GM13976 (cell line): Measurements from ENCODE around the gene CFAP74.

Source experiments
- DNase-seq: peaks from one replicate; pipeline ENCODE4 v3.0.0; 2012; ENCODE audit warnings: low spot score
- in situ Hi-C: fragments of 300-500 bp; cut with MboI; formaldehyde crosslinking; loops from one replicate; pipeline ENCODE4 v1.12.0; 2022; ENCODE audit warnings: low sequenced_read_pairs, mixed read lengths, inconsistent platforms; ENCODE audit not compliant: unreplicated experiment
- TF ChIP-seq, protein P1 (sequence below): IDR thresholded peaks from 2 replicates; pipeline ENCODE4 v1.5.1; 2012; ENCODE audit warnings: borderline replicate concordance, mild to moderate bottlenecking; ENCODE audit not compliant: insufficient read depth; ENCODE audit errors: extremely low read depth, missing control alignments, control extremely low read depth

Gene CFAP74

DNA sequence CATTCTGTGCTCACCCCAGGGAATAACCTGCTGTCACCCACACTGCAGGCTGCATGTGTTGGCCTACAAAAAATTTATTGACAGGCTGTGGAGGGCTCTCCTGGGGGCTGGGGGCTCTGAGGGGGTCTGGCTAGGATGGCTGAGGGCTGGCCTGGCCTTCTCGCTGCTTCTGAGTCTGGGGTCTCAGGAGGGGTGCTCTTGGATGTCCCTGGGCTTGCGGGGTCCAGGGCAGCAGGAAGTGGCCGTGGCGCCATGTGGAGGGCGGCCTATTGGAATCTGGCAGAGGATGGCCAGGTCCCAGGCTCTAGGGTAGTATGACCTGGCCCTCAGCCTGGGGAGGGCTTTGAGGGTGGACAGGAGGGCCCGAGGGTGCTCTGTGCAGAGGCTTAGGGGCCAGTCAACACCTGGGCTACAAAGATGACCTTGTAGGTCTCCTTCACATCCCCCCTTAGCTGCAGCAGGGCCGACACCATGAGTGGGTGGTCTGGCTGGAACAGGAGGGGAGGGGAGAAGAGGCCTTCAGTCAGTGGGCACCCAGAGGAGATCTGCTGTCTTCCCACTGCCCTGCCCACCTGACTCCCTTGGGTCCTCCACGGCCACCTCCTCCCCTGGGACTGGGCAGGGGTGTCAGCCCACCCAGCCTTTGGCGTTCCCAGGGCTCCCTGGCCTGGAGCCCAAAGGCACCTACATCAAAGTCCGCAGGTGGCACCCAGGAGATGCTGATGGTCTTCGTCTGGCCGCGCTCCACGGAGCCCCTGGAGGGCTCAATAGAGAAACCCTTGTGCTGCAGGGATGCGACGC is 81.5 kb downstream of the CFAP74 start:
- DNase-seq, result no peak
- TF ChIP-seq, protein P1, sequence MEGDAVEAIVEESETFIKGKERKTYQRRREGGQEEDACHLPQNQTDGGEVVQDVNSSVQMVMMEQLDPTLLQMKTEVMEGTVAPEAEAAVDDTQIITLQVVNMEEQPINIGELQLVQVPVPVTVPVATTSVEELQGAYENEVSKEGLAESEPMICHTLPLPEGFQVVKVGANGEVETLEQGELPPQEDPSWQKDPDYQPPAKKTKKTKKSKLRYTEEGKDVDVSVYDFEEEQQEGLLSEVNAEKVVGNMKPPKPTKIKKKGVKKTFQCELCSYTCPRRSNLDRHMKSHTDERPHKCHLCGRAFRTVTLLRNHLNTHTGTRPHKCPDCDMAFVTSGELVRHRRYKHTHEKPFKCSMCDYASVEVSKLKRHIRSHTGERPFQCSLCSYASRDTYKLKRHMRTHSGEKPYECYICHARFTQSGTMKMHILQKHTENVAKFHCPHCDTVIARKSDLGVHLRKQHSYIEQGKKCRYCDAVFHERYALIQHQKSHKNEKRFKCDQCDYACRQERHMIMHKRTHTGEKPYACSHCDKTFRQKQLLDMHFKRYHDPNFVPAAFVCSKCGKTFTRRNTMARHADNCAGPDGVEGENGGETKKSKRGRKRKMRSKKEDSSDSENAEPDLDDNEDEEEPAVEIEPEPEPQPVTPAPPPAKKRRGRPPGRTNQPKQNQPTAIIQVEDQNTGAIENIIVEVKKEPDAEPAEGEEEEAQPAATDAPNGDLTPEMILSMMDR, result no peak
- in situ Hi-C loops, result no loop called here

DNA sequence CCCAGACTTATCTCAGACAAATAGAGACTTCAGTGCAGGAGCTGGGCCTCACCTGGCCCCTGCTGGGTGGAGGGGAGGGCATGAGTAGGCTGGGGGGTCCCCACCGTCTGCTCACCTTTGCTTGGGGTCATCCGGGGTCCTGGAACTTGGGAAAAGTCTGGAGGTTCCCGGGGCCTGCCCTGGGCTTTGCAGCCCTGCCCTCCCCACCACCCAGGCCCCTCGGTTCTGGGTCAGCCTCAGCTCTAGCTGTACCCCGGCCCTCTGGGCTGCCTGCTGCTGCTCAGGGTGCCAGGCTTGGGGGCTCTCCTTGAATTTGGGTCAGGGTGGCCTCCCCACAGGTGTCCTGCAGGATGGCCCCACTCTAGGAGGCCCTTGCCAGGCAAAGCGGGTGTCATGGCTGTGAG is 82.1 kb downstream of the CFAP74 start:
- DNase-seq, result no peak
- TF ChIP-seq, protein P1, result no peak
- in situ Hi-C loops, result no loop called here

DNA sequence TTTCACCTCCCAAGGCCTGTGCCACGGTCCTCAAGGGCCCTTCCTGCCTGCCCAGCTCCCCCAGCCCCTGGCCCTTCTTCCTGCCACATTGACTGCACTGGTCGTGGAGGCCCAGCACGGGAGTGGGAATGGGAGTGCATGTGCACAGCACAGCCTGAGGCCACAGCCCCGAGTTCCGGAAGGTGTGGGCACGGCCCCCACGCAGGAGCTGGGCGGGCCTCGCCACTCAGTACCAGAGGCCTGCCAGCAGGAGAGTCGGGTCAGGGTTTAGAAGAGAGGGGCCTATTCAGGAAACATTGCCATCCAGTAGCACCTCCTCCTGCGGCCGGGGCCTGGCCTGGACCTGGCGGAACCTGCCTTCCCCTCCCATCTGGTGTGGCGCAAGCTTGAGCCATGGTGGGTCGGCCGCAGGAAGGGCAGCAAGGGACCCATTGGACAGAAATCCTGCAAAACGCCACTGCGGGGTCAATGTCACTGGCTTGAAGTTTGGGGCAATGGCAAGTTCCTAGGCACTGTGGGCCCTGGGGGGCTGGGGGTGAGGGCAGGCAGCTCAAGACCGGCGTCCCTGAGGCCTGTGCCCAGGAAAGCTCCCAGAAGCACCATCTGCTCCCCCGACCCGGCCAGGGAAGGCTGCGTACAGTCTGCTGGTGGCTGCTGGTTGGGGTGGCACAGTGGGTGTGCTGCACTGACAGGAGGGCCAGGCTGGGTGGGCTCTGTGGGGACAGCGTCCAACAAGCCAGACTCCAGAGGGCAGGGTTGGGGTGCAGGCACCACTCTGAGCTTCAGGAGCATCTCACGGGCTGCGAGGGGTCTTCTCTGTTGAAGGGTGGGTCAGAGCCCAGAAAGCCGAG is 82.8 kb downstream of the CFAP74 start:
- TF ChIP-seq, protein P1, result no peak
- no peak for DNase-seq
- in situ Hi-C loops, result no loop called here

DNA sequence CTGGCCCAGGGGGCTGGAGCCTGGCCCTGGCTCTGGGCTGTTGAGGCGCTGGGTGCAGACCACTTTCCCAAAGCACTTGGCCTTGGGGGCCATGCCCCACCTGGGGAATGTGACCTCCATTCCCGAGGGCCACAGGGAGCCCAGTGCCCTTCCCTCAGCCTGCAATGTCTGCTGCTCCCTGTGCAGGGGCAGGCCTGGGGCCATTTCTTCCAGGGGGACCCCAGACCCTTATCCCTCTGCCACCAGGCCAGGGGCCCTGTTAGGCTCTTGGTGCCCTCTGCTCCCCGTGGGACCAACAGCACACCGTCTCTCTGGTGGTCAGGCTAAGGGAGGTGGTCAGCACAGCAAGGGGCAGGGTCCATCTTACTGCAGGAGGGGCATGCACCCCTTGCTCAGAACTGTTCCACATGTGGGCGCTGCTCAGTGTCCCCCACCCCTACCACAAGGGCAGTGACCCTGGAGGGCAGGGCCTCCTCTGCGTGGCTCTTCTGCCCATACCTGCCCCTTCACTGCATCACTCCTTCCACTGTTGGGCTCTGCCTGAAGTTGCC is 83.5 kb downstream of the CFAP74 start:
- TF ChIP-seq, protein P1, result no peak
- in situ Hi-C loops, result no loop called here
- DNase-seq, result no peak

DNA sequence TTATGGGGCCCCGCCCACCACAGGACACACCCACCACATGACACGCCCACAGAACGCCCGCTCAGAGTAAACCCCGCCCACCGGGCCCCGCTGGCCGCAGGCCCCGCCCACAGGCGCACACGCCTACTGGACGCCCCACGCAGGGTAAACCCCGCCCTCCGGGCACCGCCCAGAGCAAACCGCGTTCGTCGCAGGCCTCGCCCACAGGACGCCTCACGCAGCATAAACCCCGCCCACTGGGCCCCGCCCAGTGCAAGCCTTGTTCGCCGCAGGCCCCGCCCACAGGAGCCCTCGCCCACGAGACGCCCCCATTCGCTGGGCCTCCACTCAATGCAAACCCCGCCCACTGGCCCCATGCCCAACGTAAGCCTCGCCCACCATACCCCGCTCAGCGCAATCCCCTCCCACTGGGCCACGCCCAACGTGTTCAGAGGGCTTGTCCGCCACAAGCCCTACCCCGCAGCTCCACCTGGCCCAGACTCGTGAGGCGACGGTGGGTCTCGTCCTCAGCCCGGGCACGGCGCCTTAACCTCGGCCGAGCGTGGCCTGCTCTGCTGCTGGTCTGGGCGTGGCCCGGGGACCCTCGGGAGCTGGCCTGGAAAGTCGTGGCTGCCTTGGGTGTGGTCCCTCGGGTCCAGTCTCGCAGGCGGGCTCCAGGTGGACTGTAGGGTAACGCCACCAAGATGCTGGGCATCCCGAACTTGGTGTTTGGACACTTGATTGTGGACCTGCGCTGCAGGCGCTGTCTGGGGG is 84.1 kb downstream of the CFAP74 start:
- TF ChIP-seq, protein P1, result no peak
- in situ Hi-C loops, result no loop called here
- DNase-seq, result peak; percentile 100

DNA sequence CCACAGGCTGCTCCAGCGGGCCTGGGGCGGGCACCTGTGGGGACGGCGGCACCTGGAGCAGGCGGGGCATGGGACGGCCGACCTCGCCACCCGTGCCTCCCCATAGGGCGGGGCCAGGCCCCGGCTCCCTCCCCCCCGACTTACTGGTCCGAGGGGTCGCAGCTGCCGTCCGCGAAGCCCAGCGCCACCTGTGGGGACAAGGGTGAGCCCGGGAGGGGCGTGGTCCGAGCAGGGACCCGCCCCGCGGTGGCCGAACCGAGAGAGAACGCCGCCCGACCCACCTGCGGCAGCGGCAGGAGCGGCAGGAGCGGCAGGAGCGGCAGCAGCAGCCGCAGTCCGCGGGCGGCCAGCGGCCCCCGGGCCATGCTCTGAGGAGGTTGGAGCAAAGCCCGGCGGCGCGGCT is 84.7 kb downstream of the CFAP74 start, which contains the start of gene TMEM52:
TSS of gene TMEM52 (minus strand) at position 379 of the 403 bp plus-strand sequence. CDS start at position 365, 14 bp downstream.
- in situ Hi-C loops, result no loop called here
- TF ChIP-seq, protein P1, result peak; percentile 23
- DNase-seq, result no peak
